Measurements from ENCODE around the gene NELFB.

Gene NELFB

GRCh38 chr9:137223078-137223970 is 31.8 kb upstream of the NELFB start:
- peak; percentile 99 for DNase-seq (ENCODE audit: low spot score)

GRCh38 chr9:137224830-137225694 is 30.1 kb upstream of the NELFB start, which contains the start of gene CYSRT1:
TSS of gene CYSRT1 (plus strand) at chr9:137225174. CDS start at chr9:137225622, 448 bp downstream.
- no peak for DNase-seq (ENCODE audit: low spot score)

GRCh38 chr9:137225699-137226331 is 29.3 kb upstream of the NELFB start:
- DNase-seq (ENCODE audit: low spot score) = no peak

- no peak for DNase-seq (ENCODE audit: low spot score)
Observed at GRCh38 chr9:137226338-137227053, 28.6 kb upstream of the NELFB start.

GRCh38 chr9:137227054-137227852 is 27.9 kb upstream of the NELFB start, which contains the start of gene RNF224:
TSS of gene RNF224 (plus strand) at chr9:137227502. CDS start at chr9:137228336, 834 bp downstream.
- DNase-seq (ENCODE audit: low spot score) = peak; percentile 83

- no peak for DNase-seq (ENCODE audit: low spot score)
Observed at GRCh38 chr9:137227853-137228505, 27.1 kb upstream of the NELFB start.

- no peak for DNase-seq (ENCODE audit: low spot score)
Observed at GRCh38 chr9:137228506-137228967, 26.6 kb upstream of the NELFB start.

GRCh38 chr9:137228968-137229896 is 25.9 kb upstream of the NELFB start:
- DNase-seq (ENCODE audit: low spot score) = no peak

GRCh38 chr9:137229903-137230704 is 25.0 kb upstream of the NELFB start:
- DNase-seq (ENCODE audit: low spot score) = no peak

- DNase-seq (ENCODE audit: low spot score) = no peak
Observed at GRCh38 chr9:137230705-137231371, 24.3 kb upstream of the NELFB start, which contains the start of gene SLC34A3. TSS of gene SLC34A3 (plus strand) at chr9:137230901. CDS start at chr9:137231703, 802 bp downstream.

- no peak for DNase-seq (ENCODE audit: low spot score)
Observed at GRCh38 chr9:137231372-137232039, 23.6 kb upstream of the NELFB start.

GRCh38 chr9:137232101-137232500 is 23.0 kb upstream of the NELFB start:
- no peak for DNase-seq (ENCODE audit: low spot score)

GRCh38 chr9:137232510-137232909 is 22.6 kb upstream of the NELFB start:
- no peak for DNase-seq (ENCODE audit: low spot score)

- no peak for DNase-seq (ENCODE audit: low spot score)
Observed at GRCh38 chr9:137233143-137233980, 21.8 kb upstream of the NELFB start.

GRCh38 chr9:137234055-137234697 is 21.0 kb upstream of the NELFB start:
- no peak for DNase-seq (ENCODE audit: low spot score)

Measured in CD4-positive, alpha-beta T cell treated with Interleukin-15 for 4 hours (primary cell).